Hepatocyte (in vitro differentiated cells): ENCODE data around the gene TAX1BP1. TPM values are rescaled to one million over a fixed set of nuclear protein-coding genes. Genes with fewer than 3 reads are reported as not detected.

ENCODE experiments used
- DNase-seq: peaks from one replicate; pipeline ENCODE4 v3.0.0-alpha.2; 2016; ENCODE audit warnings: low spot score
- H2AFZ ChIP-seq: fragments of 200-600 bp; sonication (generic); 2 replicates; pipeline ENCODE4 v1.6.0; 2016; ENCODE audit warnings: antibody characterized with exemption, mild to moderate bottlenecking
- H3K27ac ChIP-seq: fragments of 200-600 bp; sonication (generic); 2 replicates; pipeline ENCODE4 v1.5.1; 2016; ENCODE audit warnings: mild to moderate bottlenecking
- H3K27me3 ChIP-seq: fragments of 200-600 bp; sonication (generic); 2 replicates; pipeline ENCODE4 v1.6.1; 2016
- H3K36me3 ChIP-seq: fragments of 200-600 bp; sonication (generic); replicated peaks from 2 replicates; pipeline ENCODE4 v1.5.1; 2016; ENCODE audit warnings: low read depth; ENCODE audit not compliant: insufficient read depth
- H3K4me1 ChIP-seq: fragments of 200-600 bp; sonication (generic); 2 replicates; pipeline ENCODE4 v1.5.1; 2016; ENCODE audit warnings: mild to moderate bottlenecking, moderate library complexity; ENCODE audit not compliant: insufficient read depth
- H3K4me2 ChIP-seq: fragments of 200-600 bp; sonication (generic); 2 replicates; pipeline ENCODE4 v1.6.0; 2016
- H3K4me3 ChIP-seq: fragments of 200-600 bp; sonication (generic); 2 replicates; pipeline ENCODE4 v1.5.1; 2016; ENCODE audit warnings: mild to moderate bottlenecking
- H3K79me2 ChIP-seq: fragments of 200-600 bp; sonication (generic); 2 replicates; pipeline ENCODE4 v1.6.0; 2017; ENCODE audit warnings: mild to moderate bottlenecking
- H3K9me2 ChIP-seq: fragments of 200-600 bp; sonication (generic); replicated peaks from 2 replicates; pipeline ENCODE4 v1.6.0; 2017; ENCODE audit warnings: mild to moderate bottlenecking; ENCODE audit not compliant: insufficient read depth
- H3K9me3 ChIP-seq: fragments of 200-600 bp; sonication (generic); 2 replicates; pipeline ENCODE4 v1.5.1; 2016; ENCODE audit warnings: low read depth, mild to moderate bottlenecking
- H4K20me1 ChIP-seq: fragments of 200-600 bp; sonication (generic); 2 replicates; pipeline ENCODE4 v1.6.0; 2016; ENCODE audit warnings: mild to moderate bottlenecking; ENCODE audit not compliant: insufficient read depth, poor library complexity, severe bottlenecking
- EZH2 ChIP-seq: fragments of 200-600 bp; sonication (generic); IDR thresholded peaks from 2 replicates; pipeline ENCODE4 v1.6.1; 2016; ENCODE audit warnings: antibody characterized with exemption, mild to moderate bottlenecking, borderline replicate concordance
- EZH2phosphoT487 ChIP-seq: fragments of 200-600 bp; sonication (generic); IDR thresholded peaks from one replicate; pipeline ENCODE4 v1.6.1; 2018; ENCODE audit warnings: antibody characterized with exemption, mild to moderate bottlenecking, low read depth, moderate library complexity; ENCODE audit not compliant: unreplicated experiment, severe bottlenecking
- WGBS: methylation state at CpG from one replicate; pipeline ENCODE4 v1.1.6; 2016; ENCODE audit warnings: low lambda C conversion rate; ENCODE audit errors: missing lambda C conversion rate; 5-methylcytosine and 5-hydroxymethylcytosine counted together
- polyA plus RNA-seq: library from polyadenylated mRNA; unstranded; fragments of >200 nt; fragmentation: Nextera tagmentation; extraction: Ambion mirVana; gene quantifications from 2 replicates; pipeline ENCODE4 v1.2.1, GENCODE V29; 2016
- total RNA-seq: library from RNA; depleted of rRNA; stranded (reverse); fragments of >200 nt; gene quantifications from 2 replicates; pipeline ENCODE4 v1.2.3, GENCODE V29; 2014
- TF ChIP-seq, protein P1 (sequence below): fragments of 200-600 bp; sonication (generic); IDR thresholded peaks from 2 replicates; pipeline ENCODE4 v1.5.1; 2016; ENCODE audit warnings: antibody characterized with exemption, mild to moderate bottlenecking; ENCODE audit not compliant: poor library complexity

TAX1BP1 gene
- total and polyA plus RNA-seq, 2 experiments from 2014 or later: 104 to 110 TPM

DNA sequence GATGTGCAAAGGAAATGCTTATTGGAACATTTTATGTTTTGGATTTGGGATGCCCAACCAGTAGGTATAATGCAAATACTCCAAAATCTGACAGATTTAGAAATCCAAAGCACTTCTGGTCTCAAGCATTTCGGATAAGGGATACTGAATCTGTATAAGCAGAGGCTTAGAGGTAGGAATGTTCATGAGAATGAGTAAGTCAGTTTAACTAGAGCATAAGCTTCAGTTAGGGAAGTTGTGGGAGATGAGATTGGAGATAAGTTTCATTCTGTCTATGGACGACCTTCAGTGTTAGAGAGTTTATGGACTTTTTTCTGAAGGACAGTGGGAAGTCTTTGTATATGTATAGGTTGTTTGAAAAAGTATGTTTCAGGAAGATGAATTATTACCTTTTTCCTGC is 10.4 kb downstream of the TAX1BP1 start:
- no peaks in the 10 kb centered on the region for H3K9me2 ChIP-seq
- H3K27ac ChIP-seq: no peak overlapping the region
- no peak overlapping the region for H3K4me2 ChIP-seq
- H3K36me3 ChIP-seq: peaks cover 6% of the 10 kb centered on the region
- no peak for DNase-seq
- H3K27me3 ChIP-seq: no peaks in the 10 kb centered on the region
- peaks cover 82% of the 10 kb centered on the region for H3K79me2 ChIP-seq
- H2AFZ ChIP-seq: no peak overlapping the region
- peaks cover 34% of the 10 kb centered on the region for H4K20me1 ChIP-seq
- no peak for TF ChIP-seq EZH2phosphoT487
- TF ChIP-seq, protein P1, sequence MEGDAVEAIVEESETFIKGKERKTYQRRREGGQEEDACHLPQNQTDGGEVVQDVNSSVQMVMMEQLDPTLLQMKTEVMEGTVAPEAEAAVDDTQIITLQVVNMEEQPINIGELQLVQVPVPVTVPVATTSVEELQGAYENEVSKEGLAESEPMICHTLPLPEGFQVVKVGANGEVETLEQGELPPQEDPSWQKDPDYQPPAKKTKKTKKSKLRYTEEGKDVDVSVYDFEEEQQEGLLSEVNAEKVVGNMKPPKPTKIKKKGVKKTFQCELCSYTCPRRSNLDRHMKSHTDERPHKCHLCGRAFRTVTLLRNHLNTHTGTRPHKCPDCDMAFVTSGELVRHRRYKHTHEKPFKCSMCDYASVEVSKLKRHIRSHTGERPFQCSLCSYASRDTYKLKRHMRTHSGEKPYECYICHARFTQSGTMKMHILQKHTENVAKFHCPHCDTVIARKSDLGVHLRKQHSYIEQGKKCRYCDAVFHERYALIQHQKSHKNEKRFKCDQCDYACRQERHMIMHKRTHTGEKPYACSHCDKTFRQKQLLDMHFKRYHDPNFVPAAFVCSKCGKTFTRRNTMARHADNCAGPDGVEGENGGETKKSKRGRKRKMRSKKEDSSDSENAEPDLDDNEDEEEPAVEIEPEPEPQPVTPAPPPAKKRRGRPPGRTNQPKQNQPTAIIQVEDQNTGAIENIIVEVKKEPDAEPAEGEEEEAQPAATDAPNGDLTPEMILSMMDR: no peak
- no peak for TF ChIP-seq EZH2
- H3K4me1 ChIP-seq: peaks cover 14% of the 10 kb centered on the region
- no peak overlapping the region for H3K4me3 ChIP-seq
- 80% methylated on average over 2 of the region's 2 CpGs for WGBS
- H3K9me3 ChIP-seq: no peaks in the 10 kb centered on the region

DNA sequence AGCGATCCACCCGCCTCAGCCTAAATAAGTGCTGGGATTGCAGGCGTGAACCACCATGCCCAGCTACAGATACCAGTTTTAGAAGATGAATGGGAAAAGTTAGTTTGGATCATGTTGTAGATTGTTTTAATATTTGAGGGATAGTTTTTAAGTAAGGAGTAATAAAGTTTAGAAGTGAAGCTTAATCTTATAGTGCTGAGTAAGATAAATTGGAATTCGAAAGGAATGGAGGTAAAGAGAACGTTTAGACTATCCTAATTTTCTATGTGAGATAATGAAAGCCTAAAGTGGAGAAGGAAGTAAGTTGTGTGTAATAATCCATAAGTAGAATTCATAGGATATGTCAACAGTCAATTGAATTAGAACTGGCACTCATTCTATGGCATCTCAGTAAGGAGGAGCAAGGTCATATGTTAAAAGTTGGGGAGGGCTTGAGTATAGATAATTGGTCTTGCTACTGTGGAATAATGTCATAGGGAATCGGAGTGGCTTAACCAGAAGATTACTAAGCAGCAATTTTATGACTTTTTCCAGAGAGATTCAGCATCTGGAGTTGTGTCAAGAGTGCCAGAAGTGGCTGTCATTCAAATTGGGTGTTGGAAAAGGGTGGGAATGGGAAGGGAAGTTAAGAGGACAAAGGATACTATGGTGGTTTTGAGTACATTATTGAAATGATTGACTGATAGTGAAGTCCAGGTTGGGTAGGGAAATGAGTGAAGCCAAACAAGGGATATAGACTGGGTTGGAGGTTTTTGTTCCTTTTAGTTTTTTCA is 12.1 kb downstream of the TAX1BP1 start:
- WGBS: 92% methylated on average over 6 of the region's 6 CpGs
- Histone ChIP-seq H3K36me3 (peaks cover 6% of the 10 kb centered on the region), H3K79me2 (peaks cover 82% of the 10 kb centered on the region)

DNA sequence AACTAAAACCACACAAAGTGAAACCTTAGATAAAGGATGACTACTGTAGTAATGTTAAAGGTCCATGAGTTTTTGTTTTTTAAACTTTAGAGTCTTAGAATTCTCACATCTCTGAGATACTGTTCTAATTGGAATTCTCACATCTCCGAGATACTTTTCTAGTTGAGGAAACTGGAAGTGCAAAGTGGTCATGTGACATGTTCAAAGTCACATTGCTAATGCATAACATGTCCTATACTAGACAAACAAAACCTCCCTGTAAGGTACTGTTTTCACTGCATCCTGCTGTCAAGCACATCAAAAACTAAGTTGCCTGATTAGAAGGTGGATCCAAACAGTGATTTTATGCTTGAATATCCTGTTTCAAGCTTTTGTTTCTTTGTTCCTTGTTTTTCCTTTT is 13.9 kb downstream of the TAX1BP1 start:
- Histone ChIP-seq H3K79me2 (peaks cover 77% of the 10 kb centered on the region), H2AFZ (no peak overlapping the region), H3K9me3 (no peaks in the 10 kb centered on the region), H3K27ac (no peak overlapping the region), H3K9me2 (no peaks in the 10 kb centered on the region), H3K4me3 (no peak overlapping the region), H3K27me3 (no peaks in the 10 kb centered on the region), H3K36me3 (peaks cover 6% of the 10 kb centered on the region), H4K20me1 (peaks cover 3% of the 10 kb centered on the region), H3K4me2 (no peak overlapping the region), H3K4me1 (no peaks in the 10 kb centered on the region)
- 87% methylated on average over 1 of the region's 1 CpG for WGBS
- TF ChIP-seq EZH2phosphoT487: no peak
- no peak for TF ChIP-seq EZH2
- TF ChIP-seq, protein P1: no peak
- peak; percentile 9 for DNase-seq

More for the DNA sequence above, 12.1 kb downstream of the TAX1BP1 start:
- DNase-seq: no peak
- Histone ChIP-seq H3K4me3 (no peak overlapping the region), H3K4me1 (peaks cover 8% of the 10 kb centered on the region), H3K27me3 (no peaks in the 10 kb centered on the region), H3K4me2 (no peak overlapping the region), H4K20me1 (peaks cover 17% of the 10 kb centered on the region), H3K27ac (no peak overlapping the region), H3K9me2 (no peaks in the 10 kb centered on the region), H3K9me3 (no peaks in the 10 kb centered on the region), H2AFZ (no peak overlapping the region)
- TF ChIP-seq, protein P1: no peak
- no peak for TF ChIP-seq EZH2phosphoT487
- TF ChIP-seq EZH2: no peak
